Coronary artery (tissue), 2 donors: Measurements from ENCODE around the gene WDFY2.

Experiments
- DNase-seq: peaks from one replicate; pipeline ENCODE4 v3.0.0-alpha.2; 2017; ENCODE audit warnings: low spot score
- H3K27ac ChIP-seq, 2 donors: fragments of 200-600 bp; sonication (generic); one replicate each; pipeline ENCODE4 v1.5.1; 2016 to 2019
- H3K4me3 ChIP-seq: fragments of 200-600 bp; sonication (generic); 2 replicates; pipeline ENCODE4 v1.5.1; 2016; ENCODE audit warnings: mild to moderate bottlenecking, moderate library complexity
- TF ChIP-seq, protein P1 (sequence below): fragments of 200-600 bp; sonication (generic); IDR thresholded peaks from one replicate; pipeline ENCODE4 v1.5.1; 2019; ENCODE audit warnings: antibody characterized with exemption

Gene WDFY2

DNA sequence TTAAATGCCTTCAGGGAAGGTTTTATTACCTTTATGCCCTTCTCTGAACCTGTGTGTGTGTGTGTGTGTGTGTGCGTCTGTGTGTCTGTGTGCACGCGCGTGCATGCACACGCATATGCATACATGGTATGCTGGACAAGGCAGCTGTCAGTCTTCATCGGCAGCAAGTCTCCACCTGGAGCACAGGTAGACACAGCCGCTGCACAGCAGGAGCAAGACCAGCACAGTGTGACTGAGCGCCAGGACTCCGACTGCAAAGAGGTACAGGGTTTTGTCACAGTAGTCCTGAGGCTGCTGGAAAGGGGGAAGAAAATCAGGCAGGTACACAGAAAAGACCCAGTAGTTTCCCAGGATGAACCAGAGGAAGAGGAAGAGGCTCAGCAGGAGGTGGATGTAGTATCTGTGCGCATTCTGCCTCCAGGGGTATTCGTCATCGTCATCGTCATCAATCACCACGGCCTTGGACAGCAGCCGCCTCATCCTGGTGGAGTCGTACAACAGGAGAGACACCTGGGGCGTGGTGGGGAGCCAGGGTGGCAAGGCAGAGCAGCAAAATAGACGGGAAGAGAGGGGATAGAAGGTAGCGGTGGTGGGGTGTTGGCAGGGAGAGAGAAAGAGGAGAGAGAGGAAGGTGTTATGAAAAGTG, 232.5 kb downstream of the WDFY2 start:
- no peak for DNase-seq
- TF ChIP-seq, protein P1, sequence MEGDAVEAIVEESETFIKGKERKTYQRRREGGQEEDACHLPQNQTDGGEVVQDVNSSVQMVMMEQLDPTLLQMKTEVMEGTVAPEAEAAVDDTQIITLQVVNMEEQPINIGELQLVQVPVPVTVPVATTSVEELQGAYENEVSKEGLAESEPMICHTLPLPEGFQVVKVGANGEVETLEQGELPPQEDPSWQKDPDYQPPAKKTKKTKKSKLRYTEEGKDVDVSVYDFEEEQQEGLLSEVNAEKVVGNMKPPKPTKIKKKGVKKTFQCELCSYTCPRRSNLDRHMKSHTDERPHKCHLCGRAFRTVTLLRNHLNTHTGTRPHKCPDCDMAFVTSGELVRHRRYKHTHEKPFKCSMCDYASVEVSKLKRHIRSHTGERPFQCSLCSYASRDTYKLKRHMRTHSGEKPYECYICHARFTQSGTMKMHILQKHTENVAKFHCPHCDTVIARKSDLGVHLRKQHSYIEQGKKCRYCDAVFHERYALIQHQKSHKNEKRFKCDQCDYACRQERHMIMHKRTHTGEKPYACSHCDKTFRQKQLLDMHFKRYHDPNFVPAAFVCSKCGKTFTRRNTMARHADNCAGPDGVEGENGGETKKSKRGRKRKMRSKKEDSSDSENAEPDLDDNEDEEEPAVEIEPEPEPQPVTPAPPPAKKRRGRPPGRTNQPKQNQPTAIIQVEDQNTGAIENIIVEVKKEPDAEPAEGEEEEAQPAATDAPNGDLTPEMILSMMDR = no peak
- H3K4me3 ChIP-seq = no peak overlapping the region
- H3K27ac ChIP-seq = no peak overlapping the region
